Colonic mucosa (tissue), 4 donors: ENCODE data around the gene RPL7A. TPM values are rescaled to one million over a fixed set of nuclear protein-coding genes. Genes with fewer than 3 reads are reported as not detected.
"Not testable (repeated sequence)": the region's sequence is repeated elsewhere in the genome, so short reads cannot be mapped to it uniquely, and the experiment has no call there.

Experiments
- DNase-seq: peaks from one replicate; pipeline ENCODE4 v3.0.0-alpha.2; 2020
- H3K27ac ChIP-seq: fragments of 200-600 bp; one replicate; pipeline ENCODE4 v1.8.0; 2021
- H3K27me3 ChIP-seq: fragments of 200-600 bp; one replicate; pipeline ENCODE4 v1.8.0; 2021
- H3K36me3 ChIP-seq: fragments of 200-600 bp; one replicate; pipeline ENCODE4 v1.8.0; 2021
- H3K4me1 ChIP-seq: fragments of 200-600 bp; one replicate; pipeline ENCODE4 v1.8.0; 2021; ENCODE audit warnings: mild to moderate bottlenecking
- H3K4me3 ChIP-seq: fragments of 200-600 bp; one replicate; pipeline ENCODE4 v1.8.0; 2021
- H3K9ac ChIP-seq, 2 donors: one replicate each; pipeline ENCODE4 v1.7.0; 2013; ENCODE audit warnings: control low read depth in 2 of 2, low read depth in 2 of 2, low read length in 2 of 2
- H3K9me3 ChIP-seq: fragments of 200-600 bp; one replicate; pipeline ENCODE4 v1.8.0; 2021
- CTCF ChIP-seq: fragments of 200-600 bp; IDR thresholded peaks from one replicate; pipeline ENCODE4 v1.8.0; 2022; ENCODE audit warnings: antibody characterized with exemption, mild to moderate bottlenecking
- intact Hi-C: fragments of 100-400 bp; cut with DNase I; formaldehyde crosslinking; loops from one replicate; pipeline ENCODE4 v1.14.1; 2022
- total RNA-seq, 2 donors: library from RNA; stranded (reverse); fragmentation: NEBNext Ultra II Directional in 1 of 2; extraction: Animal tissue kit (Norgen Biotek cat#: 25700) in 1 of 2; gene quantifications; one replicate each; pipeline ENCODE4 v1.2.1, GENCODE V29; 2021
- donor health status: healthy.
- donor health status: DM: no; HTN: no; CAD: no.
- donor health status: DM: no; HTN: no; CAD: no.

Gene RPL7A
- total RNA-seq, 2 donors from 2014 or later = 1,628 to 2,136 TPM

GRCh38 chr9:133372144-133372543 lies 24.1 kb downstream of the RPL7A start:
- H3K36me3 ChIP-seq = no peaks in the 10 kb centered on the region
- no peak for DNase-seq
- H3K27ac ChIP-seq = peak overlapping the region; percentile 9
- no peaks in the 10 kb centered on the region for H3K27me3 ChIP-seq
- H3K4me1 ChIP-seq = peaks cover 41% of the 10 kb centered on the region
- intact Hi-C loops = no loop called here
- H3K9me3 ChIP-seq = no peaks in the 10 kb centered on the region
- TF ChIP-seq CTCF = no peak
- H3K4me3 ChIP-seq = no peak overlapping the region
- H3K9ac ChIP-seq = peak overlapping the region in 1 of 2 donors; percentile 32

- peak overlapping the region; percentile 95 for H3K27ac ChIP-seq
- intact Hi-C loops = no loop called here
- peak overlapping the region; percentile 73 for H3K4me3 ChIP-seq
- H3K27me3 ChIP-seq = no peaks in the 10 kb centered on the region
- peaks cover 18% of the 10 kb centered on the region for H3K4me1 ChIP-seq
- no peak for TF ChIP-seq CTCF
- no peaks in the 10 kb centered on the region for H3K36me3 ChIP-seq
- H3K9me3 ChIP-seq = no peaks in the 10 kb centered on the region
- no peak for DNase-seq
- H3K9ac ChIP-seq = peak overlapping the region; percentile 94 to 98
These were observed 26.6 kb downstream of the RPL7A start for GRCh38 chr9:133374612-133375115.

GRCh38 chr9:133375116-133375723 lies 27.2 kb downstream of the RPL7A start:
- DNase-seq = peak; percentile 73
- no peak for TF ChIP-seq CTCF
- Histone ChIP-seq H3K4me3 (peak overlapping the region; percentile 73), H3K4me1 (peaks cover 15% of the 10 kb centered on the region), H3K9ac (peak overlapping the region; percentile 94 to 98), H3K27ac (peak overlapping the region; percentile 95), H3K27me3 (no peaks in the 10 kb centered on the region), H3K36me3 (no peaks in the 10 kb centered on the region), H3K9me3 (no peaks in the 10 kb centered on the region)
- intact Hi-C loops = no loop called here

- no peak for TF ChIP-seq CTCF
- intact Hi-C loops = no loop called here
- Histone ChIP-seq H3K36me3 (no peaks in the 10 kb centered on the region), H3K4me1 (peaks cover 15% of the 10 kb centered on the region), H3K27ac (peak within 1 kb of the TSS; percentile 95), H3K9ac (peak within 1 kb of the TSS; percentile 94 to 98), H3K9me3 (no peaks in the 10 kb centered on the region), H3K27me3 (no peaks in the 10 kb centered on the region), H3K4me3 (peak within 1 kb of the TSS; percentile 73)
- peak; percentile 97 for DNase-seq
These were observed 28.0 kb downstream of the RPL7A start, which contains the start of the genes STKLD1 and SURF4 for GRCh38 chr9:133375724-133376654. Gene STKLD1 (plus strand): TSS chr9:133376366. CDS start chr9:133376474, 108 bp downstream. Gene SURF4 (minus strand): TSS chr9:133376060. CDS start chr9:133375969, 91 bp downstream.

- intact Hi-C loops, H3K27ac ChIP-seq: not testable (repeated sequence)
These were observed 29.3 kb downstream of the RPL7A start for GRCh38 chr9:133377280-133377679.

More at GRCh38 chr9:133377280-133377679, 29.3 kb downstream of the RPL7A start:
- not testable (repeated sequence) for DNase-seq, H3K4me3 ChIP-seq, H3K27me3 ChIP-seq, H3K9ac ChIP-seq, H3K36me3 ChIP-seq, H3K9me3 ChIP-seq
- peaks cover 11% of the 10 kb centered on the region for H3K4me1 ChIP-seq
